Activated CD8-positive, alpha-beta memory T cell treated with anti-CD3 and anti-CD28 coated beads for 4 hours (primary cell): Measurements from ENCODE around the gene EPOP.
"Not testable (repeated sequence)": the region's sequence is repeated elsewhere in the genome, so short reads cannot be mapped to it uniquely, and the experiment has no call there.

ENCODE experiments used
- DNase-seq, 2 donors: peaks; one replicate each; pipeline ENCODE4 v3.0.0-alpha.2; 2020; ENCODE audit warnings: low read depth in 2 of 2

The EPOP gene

DNA sequence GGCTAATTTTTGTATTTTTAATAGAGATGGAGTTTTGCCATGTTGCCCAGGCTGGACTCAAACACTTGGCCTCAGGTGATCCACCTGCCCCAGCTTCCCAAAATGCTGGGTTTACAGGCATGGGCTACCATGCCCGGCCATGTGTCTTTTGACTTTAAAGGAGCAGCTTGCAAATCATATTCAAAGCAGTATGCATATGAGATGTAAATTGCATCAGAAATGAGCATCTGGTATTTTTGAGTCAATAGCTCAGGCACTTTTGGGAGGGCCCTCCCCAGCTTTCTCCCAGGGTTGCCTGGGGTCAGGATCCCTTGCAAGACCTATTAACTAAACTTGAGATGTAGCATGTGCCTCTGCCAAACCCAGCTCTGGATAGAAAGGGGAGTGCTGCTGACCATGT, 21.5 kb downstream of the EPOP start:
- no peak for DNase-seq

GRCh38 chr17:38650653-38651173, 24.0 kb downstream of the EPOP start:
- DNase-seq = not testable (repeated sequence)

GRCh38 chr17:38637951-38638350, 36.8 kb downstream of the EPOP start:
- DNase-seq = no peak

GRCh38 chr17:38636054-38636453, 38.7 kb downstream of the EPOP start:
- no peak for DNase-seq

- DNase-seq = no peak
Observed at GRCh38 chr17:38632334-38632733, 42.4 kb downstream of the EPOP start.

GRCh38 chr17:38628441-38628840, 46.3 kb downstream of the EPOP start:
- DNase-seq = no peak

DNA sequence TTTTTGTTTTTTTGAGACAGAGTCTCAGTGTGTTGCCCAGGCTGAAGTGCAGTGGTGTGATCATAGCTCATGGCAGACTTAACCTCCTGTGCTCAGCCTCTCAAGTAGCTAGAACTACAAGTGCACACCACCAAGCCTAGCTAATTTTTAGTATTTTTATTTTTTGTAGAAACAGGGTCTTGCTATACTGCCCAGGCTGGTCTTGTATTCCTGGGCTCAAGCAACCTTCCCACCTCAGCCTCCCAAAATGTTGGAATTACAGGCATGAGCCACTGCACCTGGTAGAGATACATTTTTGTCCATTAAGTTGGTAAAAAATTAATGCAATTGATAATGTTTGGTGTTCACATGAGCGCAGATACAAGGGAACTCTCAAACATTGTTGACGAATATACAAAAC, 46.8 kb downstream of the EPOP start:
- DNase-seq = no peak

DNA sequence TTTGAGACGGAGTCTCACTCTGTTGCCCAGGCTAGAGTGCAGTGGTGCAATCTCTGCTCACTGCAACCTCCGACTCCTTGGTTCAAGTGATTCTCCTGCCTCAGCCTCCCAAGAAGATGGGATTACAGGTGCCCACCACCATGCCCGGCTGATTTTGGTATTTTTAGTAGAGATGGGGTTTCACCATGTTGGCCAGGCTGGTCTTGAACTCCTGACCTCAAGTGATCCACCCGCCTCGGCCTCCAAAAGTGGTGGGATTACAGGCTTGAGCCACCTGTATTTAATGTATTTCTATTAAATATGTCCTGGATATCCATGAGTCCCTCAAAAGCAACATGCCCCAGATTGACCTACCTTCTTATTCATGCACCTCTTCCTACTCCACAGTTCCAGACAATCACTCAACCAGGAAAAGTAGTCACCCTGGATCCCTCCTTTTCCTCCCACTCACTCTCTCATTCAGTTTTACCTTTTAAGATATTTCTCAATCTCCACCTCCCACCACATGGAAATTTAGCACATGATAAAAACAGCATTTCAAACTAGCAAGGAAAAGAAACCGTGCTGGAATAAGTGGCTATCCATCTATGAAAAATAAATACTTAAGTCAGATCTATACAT, 48.0 kb downstream of the EPOP start:
- not testable (repeated sequence) for DNase-seq

- no peak for DNase-seq
Observed at GRCh38 chr17:38625482-38625881, 49.3 kb downstream of the EPOP start.

- not testable (repeated sequence) for DNase-seq
Observed at GRCh38 chr17:38624782-38625355, 49.9 kb downstream of the EPOP start.
